ENCODE results near the gene BTBD7.
A peak's percentile ranks its signal among the peaks of the same experiment; 100 is the strongest.
"Not testable (repeated sequence)": the region's sequence is repeated elsewhere in the genome, so short reads cannot be mapped to it uniquely, and the experiment has no call there.

The BTBD7 gene

GRCh38 chr14:93245764-93246420, 86.9 kb downstream of the BTBD7 start:
- DNase-seq (ENCODE audit: low read depth), result no peak

- no peak for DNase-seq (ENCODE audit: low read depth)
Measured at GRCh38 chr14:93240678-93241000, 92.2 kb downstream of the BTBD7 start.

GRCh38 chr14:93239869-93240677, 92.8 kb downstream of the BTBD7 start:
- DNase-seq (ENCODE audit: low read depth), result no peak

GRCh38 chr14:93234798-93235197, 98.0 kb downstream of the BTBD7 start:
- DNase-seq (ENCODE audit: low read depth), result no peak

GRCh38 chr14:93233078-93233477, 99.8 kb downstream of the BTBD7 start:
- not testable (repeated sequence) for DNase-seq (ENCODE audit: low read depth)

DNA sequence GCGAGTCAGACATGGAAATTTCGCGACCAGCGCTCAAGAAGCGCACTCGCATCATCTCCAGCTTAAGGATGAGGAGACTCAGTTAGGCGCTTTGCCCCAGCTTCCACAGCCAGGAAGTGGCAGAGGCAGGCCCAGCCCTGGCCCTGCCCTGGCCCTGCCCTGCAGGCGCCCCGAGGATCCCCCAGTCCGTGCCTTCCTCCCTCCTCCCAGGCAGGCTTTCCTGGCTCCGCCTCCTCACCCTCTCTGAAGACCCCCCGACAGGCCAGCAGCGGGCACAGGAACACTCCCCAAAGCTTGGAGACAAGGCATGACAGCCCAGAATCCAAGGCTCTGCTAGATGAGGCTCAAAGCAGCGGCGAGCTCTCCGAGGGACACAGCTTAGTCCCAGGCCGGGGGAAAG, 100.7 kb downstream of the BTBD7 start:
- no peak for DNase-seq (ENCODE audit: low read depth)

- no peak for DNase-seq (ENCODE audit: low read depth)
Measured at GRCh38 chr14:93231129-93231979, 101.5 kb downstream of the BTBD7 start.

DNA sequence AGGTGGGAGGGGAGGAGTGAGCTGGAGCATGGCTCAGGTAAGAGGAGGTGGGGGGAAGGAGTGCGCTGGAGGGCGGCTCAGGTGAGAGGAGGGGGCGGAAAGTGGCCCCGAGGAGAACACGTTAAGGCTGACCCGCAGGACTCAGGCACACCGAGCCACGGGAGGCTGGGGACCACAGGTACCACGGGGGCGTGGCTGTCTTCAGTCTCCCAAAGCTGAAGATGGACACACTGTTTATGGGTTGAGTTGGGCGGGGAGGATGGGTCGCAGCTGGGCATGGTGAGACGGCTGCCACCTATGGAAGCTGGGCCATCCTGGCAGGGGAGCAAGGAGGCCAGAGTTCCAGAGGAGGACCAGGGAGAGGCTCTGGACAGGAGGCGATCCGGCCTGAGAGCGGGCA, 102.3 kb downstream of the BTBD7 start:
- no peak for DNase-seq (ENCODE audit: low read depth)

GRCh38 chr14:93228550-93228949, 104.3 kb downstream of the BTBD7 start:
- DNase-seq (ENCODE audit: low read depth), result no peak

GRCh38 chr14:93223565-93223964, 109.3 kb downstream of the BTBD7 start:
- DNase-seq (ENCODE audit: low read depth), result no peak

- DNase-seq (ENCODE audit: low read depth), result no peak
Measured at GRCh38 chr14:93220509-93220908, 112.3 kb downstream of the BTBD7 start.

DNA sequence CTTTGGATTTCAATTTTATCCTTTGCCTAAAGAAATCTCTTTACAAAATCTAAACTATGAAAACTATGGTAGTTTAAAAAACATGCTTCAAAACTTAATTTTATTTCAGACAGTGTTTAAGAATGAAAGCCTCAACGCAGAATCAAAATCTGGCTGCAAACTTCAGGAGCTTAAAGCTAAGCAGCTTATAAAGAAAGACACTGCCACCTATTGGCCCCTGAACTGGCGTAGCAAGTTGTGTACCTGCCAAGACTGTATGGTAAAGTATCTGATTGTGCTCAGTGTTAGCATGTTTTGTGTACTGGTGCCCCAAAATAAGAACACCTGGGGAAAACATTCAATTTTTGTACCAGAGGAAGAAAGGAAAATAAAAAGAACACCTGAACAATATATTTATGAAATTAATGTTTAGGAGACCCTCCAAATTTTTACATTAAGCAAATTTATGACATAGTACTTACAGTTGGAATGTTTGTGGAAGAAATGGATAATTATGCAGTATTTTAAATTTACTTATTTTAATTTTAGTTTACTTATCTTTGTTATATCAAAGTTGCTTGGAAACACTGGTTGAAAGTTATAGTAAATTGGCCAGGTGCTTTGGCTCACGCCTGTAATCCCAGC, 113.6 kb downstream of the BTBD7 start:
- DNase-seq (ENCODE audit: low read depth), result no peak

DNA sequence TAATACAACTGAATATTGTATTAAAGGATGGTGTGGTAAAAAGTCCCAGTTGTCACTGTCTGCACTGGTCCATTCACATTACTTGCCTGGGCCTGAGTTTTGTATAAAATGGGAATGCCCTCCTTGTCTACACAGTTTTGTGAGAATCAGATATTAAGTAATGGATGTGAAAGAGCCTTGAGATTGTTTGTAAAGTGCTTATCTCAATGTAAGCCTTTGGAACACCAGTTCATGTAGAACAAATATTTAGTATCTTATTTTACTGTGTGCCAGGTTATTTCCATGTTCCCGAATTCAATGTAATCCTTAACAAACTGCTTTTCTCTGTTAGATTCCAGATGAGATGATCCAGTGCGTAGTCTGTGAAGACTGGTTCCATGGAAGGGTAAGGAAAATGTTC, 118.2 kb downstream of the BTBD7 start:
- no peak for DNase-seq (ENCODE audit: low read depth)

DNA sequence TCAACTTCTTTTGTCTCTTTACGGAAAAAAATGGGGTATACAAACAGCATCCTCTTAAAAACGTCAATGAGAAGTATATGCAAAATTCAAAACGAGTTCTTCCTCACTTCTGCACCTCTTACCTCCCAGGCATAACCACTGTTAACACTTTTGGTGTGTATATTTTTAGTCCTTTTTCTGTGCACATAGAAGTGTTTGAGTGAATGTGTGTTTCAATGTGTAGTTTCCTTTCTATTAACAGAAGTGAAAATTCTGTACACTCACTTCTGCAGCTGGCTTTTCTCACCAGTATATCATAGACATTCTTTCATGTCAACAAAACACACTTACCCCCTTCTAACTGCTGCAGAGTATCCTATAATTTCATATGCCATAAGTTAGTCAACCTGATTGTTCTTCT, 120.4 kb downstream of the BTBD7 start:
- no peak for DNase-seq (ENCODE audit: low read depth)

DNA sequence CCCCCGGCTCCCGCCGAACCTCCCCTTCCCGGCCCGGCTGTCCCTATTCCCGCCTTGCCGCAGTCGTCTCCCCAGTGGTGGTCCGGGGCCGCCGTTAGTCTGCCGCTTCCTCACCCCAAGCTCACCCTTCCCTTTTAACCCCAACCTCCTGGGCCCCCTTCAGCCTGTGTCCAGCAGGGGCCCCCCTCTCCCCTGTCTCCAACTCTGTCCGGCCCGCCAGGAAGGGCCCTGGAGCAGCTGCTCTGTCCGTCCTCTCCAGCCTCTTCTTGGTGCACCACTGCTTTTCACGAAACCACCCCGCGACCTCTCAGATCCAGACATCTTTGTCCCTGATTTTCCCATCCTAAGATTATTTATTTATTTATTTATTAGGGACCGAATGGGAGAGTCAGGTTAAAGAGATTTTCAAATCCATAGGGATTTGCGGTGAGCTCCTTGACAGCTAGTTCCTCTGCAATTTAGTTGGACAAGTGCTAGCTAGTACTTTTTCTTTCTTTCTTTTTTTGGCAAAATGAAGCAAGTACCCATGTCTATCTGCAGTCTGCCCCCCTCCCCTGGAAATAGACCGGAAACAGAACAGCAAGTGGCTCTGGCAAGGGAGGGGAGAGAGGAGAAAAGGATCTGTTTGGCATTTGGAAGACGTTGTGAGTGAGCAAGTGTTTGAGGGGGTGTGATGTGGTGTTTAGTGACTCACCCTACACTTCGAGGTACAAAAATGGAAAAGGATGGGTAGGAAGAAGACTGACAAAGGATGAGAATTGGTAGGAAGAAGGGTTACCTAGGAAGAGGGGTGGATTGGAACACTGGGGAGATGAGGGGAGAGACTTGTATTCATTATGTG, 125.1 kb downstream of the BTBD7 start:
- no peak for DNase-seq (ENCODE audit: low read depth)

- DNase-seq (ENCODE audit: low read depth), result peak; percentile 89
Measured at GRCh38 chr14:93206793-93207467, 125.9 kb downstream of the BTBD7 start, which contains the start of the genes GON7 and UBR7. GON7 (minus strand) TSS chr14:93207065; CDS start chr14:93207037, 28 bp downstream. UBR7 (plus strand) TSS chr14:93207256; CDS start chr14:93207292, 36 bp downstream.

DNA sequence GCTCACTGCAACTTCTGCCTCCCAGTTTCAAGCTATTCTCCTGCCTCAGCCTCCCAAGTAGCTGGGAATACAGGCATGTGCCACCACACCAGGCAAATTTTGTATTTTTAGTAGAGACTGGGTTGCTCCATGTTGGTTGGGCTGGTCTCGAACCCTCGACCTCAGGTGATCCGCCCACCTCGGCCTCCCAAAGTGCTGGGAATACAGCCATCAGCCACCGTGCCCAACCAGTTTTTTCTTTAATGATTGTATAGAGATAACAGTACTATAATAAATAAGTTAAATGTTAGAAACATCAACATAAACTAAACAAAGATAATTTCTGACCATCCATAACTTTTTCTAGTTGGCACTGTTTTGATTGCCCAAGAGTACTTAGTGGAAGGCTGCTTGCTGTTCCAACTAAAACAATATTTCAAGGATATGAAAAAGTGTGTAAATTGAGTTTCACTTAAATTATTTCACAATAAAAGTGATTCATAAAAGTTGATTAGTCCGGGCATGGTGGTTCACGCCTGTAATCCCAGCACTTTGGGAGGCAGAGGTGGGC, 131.6 kb downstream of the BTBD7 start:
- no peak for DNase-seq (ENCODE audit: low read depth)

DNA sequence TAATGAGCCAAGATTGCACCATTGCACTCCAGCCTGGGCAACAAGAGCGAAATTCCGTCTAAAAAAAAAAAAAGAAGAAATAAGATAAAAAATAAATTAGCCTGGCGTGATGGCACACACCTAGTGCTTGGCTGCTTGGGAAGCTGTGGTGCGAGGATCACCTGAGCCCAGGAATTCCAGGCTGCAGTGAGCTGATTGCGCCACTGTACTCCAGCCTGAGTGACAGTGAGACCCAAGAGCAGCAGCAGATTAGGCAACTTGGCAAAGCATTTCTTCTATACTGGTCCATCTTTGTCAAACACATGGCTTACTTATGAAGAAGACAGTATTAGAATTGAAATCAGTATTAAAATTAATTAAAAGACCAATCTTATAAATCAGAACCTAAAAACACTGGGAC, 132.3 kb downstream of the BTBD7 start:
- no peak for DNase-seq (ENCODE audit: low read depth)

GRCh38 chr14:93199031-93199430, 133.8 kb downstream of the BTBD7 start:
- no peak for DNase-seq (ENCODE audit: low read depth)

GRCh38 chr14:93195316-93195999, 137.4 kb downstream of the BTBD7 start:
- no peak for DNase-seq (ENCODE audit: low read depth)

All from GM04503 (cell line).